Kidney epithelial cell (primary cell): ENCODE measurements around the gene TNFSF15. TPM values are rescaled to one million over a fixed set of nuclear protein-coding genes. Genes with fewer than 3 reads are reported as not detected.

Source experiments
- DNase-seq: peaks from one replicate; pipeline ENCODE4 v3.0.0-alpha.2; 2010; ENCODE audit warnings: low read depth
- H3K27me3 ChIP-seq: 2 replicates; pipeline ENCODE4 v1.6.0; 2011; ENCODE audit warnings: low read length; ENCODE audit not compliant: control insufficient read depth, insufficient read depth
- H3K36me3 ChIP-seq: 2 replicates; pipeline ENCODE4 v1.5.1; 2011; ENCODE audit warnings: low read length; ENCODE audit not compliant: control insufficient read depth, insufficient read depth
- H3K4me3 ChIP-seq: 2 replicates; pipeline ENCODE4 v1.5.1; 2011; ENCODE audit warnings: low read depth, mild to moderate bottlenecking, control low read depth, low read length
- CTCF ChIP-seq: IDR thresholded peaks from 2 replicates; pipeline ENCODE4 v1.5.1; 2011; ENCODE audit warnings: mild to moderate bottlenecking, moderate library complexity, low read length, control low read depth, inconsistent platforms; ENCODE audit not compliant: insufficient read depth, poor library complexity, severe bottlenecking
- total RNA-seq: library from RNA; depleted of rRNA; stranded (reverse); fragments of >200 nt; gene quantifications from 2 replicates; pipeline ENCODE4 v1.2.3, GENCODE V29; 2015

TNFSF15 gene
- total RNA-seq, 1 donor from 2014 or later, result 11.7 TPM

GRCh38 chr9:114827641-114828302 lies 21.9 kb upstream of the TNFSF15 start:
- Histone ChIP-seq H3K27me3 (no peaks in the 10 kb centered on the region), H3K4me3 (no peak overlapping the region), H3K36me3 (no peaks in the 10 kb centered on the region)
- no peak for TF ChIP-seq CTCF
- DNase-seq, result no peak

- H3K36me3 ChIP-seq, result no peaks in the 10 kb centered on the region
- H3K4me3 ChIP-seq, result no peak overlapping the region
- H3K27me3 ChIP-seq, result no peaks in the 10 kb centered on the region
- no peak for TF ChIP-seq CTCF
- no peak for DNase-seq
Measured at GRCh38 chr9:114826431-114826830, 20.6 kb upstream of the TNFSF15 start.

GRCh38 chr9:114825126-114825795 lies 19.4 kb upstream of the TNFSF15 start:
- Histone ChIP-seq H3K4me3 (no peak overlapping the region), H3K36me3 (no peaks in the 10 kb centered on the region), H3K27me3 (no peaks in the 10 kb centered on the region)
- no peak for TF ChIP-seq CTCF
- DNase-seq, result no peak

- TF ChIP-seq CTCF, result no peak
- Histone ChIP-seq H3K27me3 (no peaks in the 10 kb centered on the region), H3K4me3 (no peak overlapping the region), H3K36me3 (no peaks in the 10 kb centered on the region)
- DNase-seq, result no peak
Measured at GRCh38 chr9:114824110-114824509, 18.3 kb upstream of the TNFSF15 start.

GRCh38 chr9:114823441-114823840 lies 17.6 kb upstream of the TNFSF15 start:
- no peak for DNase-seq
- no peak for TF ChIP-seq CTCF
- no peaks in the 10 kb centered on the region for H3K36me3 ChIP-seq

More at GRCh38 chr9:114823441-114823840, 17.6 kb upstream of the TNFSF15 start:
- H3K4me3 ChIP-seq, result no peak overlapping the region
- no peaks in the 10 kb centered on the region for H3K27me3 ChIP-seq
